ENCODE measurements around the gene NKIRAS1. TPM values are rescaled to one million over a fixed set of nuclear protein-coding genes. Genes with fewer than 3 reads are reported as not detected.

The NKIRAS1 gene
- total RNA-seq (2013), result 3.5 TPM
- 1 to 10 TPM in 2 of 3 donors, under 1 TPM in 1; 0.69 to 2.0 (median 1.9) TPM for polyA plus RNA-seq
- polyA minus RNA-seq, result 0.83 and 1.1 TPM in 2 replicates
- total RNA-seq, result 4.3 to 6.6 (median 5.7) reads per million in 11 experiments

- peak; percentile 94 to 96 (median 95) for DNase-seq
- Histone ChIP-seq H3K27me3 (ENCODE audit: control insufficient read depth in 2 of 2, insufficient read depth in 2 of 2, low read length in 2 of 2) (no peaks in the 10 kb centered on the region), H3K27ac (ENCODE audit: low read depth in 1 of 2, low read length in 2 of 2) (peak within 1 kb of the TSS; percentile 94), H3K79me2 (ENCODE audit: insufficient read depth, low read length) (peaks cover 21% of the 10 kb centered on the region), H3K36me3 (replicated peaks in 1 of 2; ENCODE audit: control insufficient read depth in 1 of 2, insufficient read depth in 2 of 2, low read length in 2 of 2) (peaks cover 22 to 44% of the 10 kb centered on the region in 2 donors), H3K4me2 (replicated peaks; ENCODE audit: extremely low read depth, low read length, poor library complexity, severe bottlenecking) (peak within 1 kb of the TSS; percentile 85), H3K9ac (ENCODE audit: insufficient read depth, low read length, poor library complexity, severe bottlenecking) (peak within 1 kb of the TSS; percentile 94), H3K4me1 (ENCODE audit: control insufficient read depth in 1 of 2, insufficient read depth in 2 of 2, low read length in 2 of 2) (peaks cover 26 to 33% of the 10 kb centered on the region in 2 donors), H2AFZ (ENCODE audit: insufficient read depth, low read depth, low read length, poor library complexity, severe bottlenecking) (peak within 1 kb of the TSS; percentile 95), H3K4me3 (replicated peaks in 1 of 3; ENCODE audit: low read depth in 2 of 3, low read length in 3 of 3) (peak within 1 kb of the TSS; percentile 91 to 100 (median 100)), H3K9me3 (replicated peaks in 1 of 2; ENCODE audit: control insufficient read depth in 1 of 2, insufficient read depth in 1 of 2, low read length in 2 of 2) (no peaks in the 10 kb centered on the region), H4K20me1 (ENCODE audit: insufficient read depth, low read length) (peaks cover 32% of the 10 kb centered on the region)
- intact Hi-C loops (cut with micrococcal nuclease), result loop anchor here (2.0 to 10.0 kb wide), 2 partner anchors 28 to 48 kb away; partner anchors contain the start of gene NR1D2 (in 1 of the 2)
- peaks cover 0 to 2% (median 0%) of the 10 kb centered on the region in 7 donors for H3K9me3 Mint-ChIP-seq
- TF ChIP-seq CTCF (IDR thresholded peaks at IDR 0.05), result peak; percentile 63
- peak within 1 kb of the TSS; percentile 96 to 97 for H3K4me3 Mint-ChIP-seq
- H3K4me1 Mint-ChIP-seq, result peaks cover 43% of the 10 kb centered on the region
- peaks cover 8 to 11% (median 10%) of the 10 kb centered on the region in 3 donors for H3K27me3 Mint-ChIP-seq (ENCODE audit: low read depth in 3 of 3)
- peaks cover 36 to 40% of the 10 kb centered on the region in 2 donors for H3K36me3 Mint-ChIP-seq
- WGBS (ENCODE audit: insufficient coverage), result 0% methylated on average over 61 of the region's 64 CpGs
- peak within 1 kb of the TSS; percentile 93 to 97 (median 95) for H3K27ac Mint-ChIP-seq
Measured at GRCh38 chr3:23916886-23917678, at the start of gene NKIRAS1, which contains the start of gene RPL15. NKIRAS1 (minus strand) TSS chr3:23916990; CDS start chr3:23910904, 6,086 bp downstream. RPL15 (plus strand) TSS chr3:23917132; CDS start chr3:23917860, 728 bp downstream.

- Histone ChIP-seq H3K4me1 (ENCODE audit: control insufficient read depth in 1 of 2, insufficient read depth in 2 of 2, low read length in 2 of 2) (no peaks in the 10 kb centered on the region), H3K27ac (ENCODE audit: low read depth in 1 of 2, low read length in 2 of 2) (no peak overlapping the region), H3K79me2 (ENCODE audit: insufficient read depth, low read length) (no peaks in the 10 kb centered on the region), H3K36me3 (replicated peaks in 1 of 2; ENCODE audit: control insufficient read depth in 1 of 2, insufficient read depth in 2 of 2, low read length in 2 of 2) (peaks cover 19 to 61% of the 10 kb centered on the region in 2 donors), H3K27me3 (ENCODE audit: control insufficient read depth in 2 of 2, insufficient read depth in 2 of 2, low read length in 2 of 2) (no peaks in the 10 kb centered on the region), H2AFZ (ENCODE audit: insufficient read depth, low read depth, low read length, poor library complexity, severe bottlenecking) (no peak overlapping the region), H4K20me1 (ENCODE audit: insufficient read depth, low read length) (peaks cover 12% of the 10 kb centered on the region), H3K4me2 (replicated peaks; ENCODE audit: extremely low read depth, low read length, poor library complexity, severe bottlenecking) (no peak overlapping the region), H3K9ac (ENCODE audit: insufficient read depth, low read length, poor library complexity, severe bottlenecking) (no peak overlapping the region), H3K9me3 (replicated peaks in 1 of 2; ENCODE audit: control insufficient read depth in 1 of 2, insufficient read depth in 1 of 2, low read length in 2 of 2) (no peaks in the 10 kb centered on the region), H3K4me3 (replicated peaks in 1 of 3; ENCODE audit: low read depth in 2 of 3, low read length in 3 of 3) (no peak overlapping the region)
- H3K27ac Mint-ChIP-seq, result peak overlapping the region in 2 of 7 donors; percentile 11 to 13
- no peaks in the 10 kb centered on the region for H3K9me3 Mint-ChIP-seq
- WGBS (ENCODE audit: insufficient coverage), result no CpG with 5 or more reads among the region's 1 CpG
- peaks cover 3% of the 10 kb centered on the region for H3K4me1 Mint-ChIP-seq
- DNase-seq, result no peak
- H3K36me3 Mint-ChIP-seq, result peaks cover 46 to 60% of the 10 kb centered on the region in 2 donors
- intact Hi-C loops (cut with micrococcal nuclease), result loop anchor here in 1 of 2 donors (10.0 kb wide), 1 partner anchor 52 kb away; the partner anchor contains the start of genes NKIRAS1 and RPL15
- no peak for TF ChIP-seq CTCF (IDR thresholded peaks at IDR 0.05)
- no peaks in the 10 kb centered on the region for H3K27me3 Mint-ChIP-seq (ENCODE audit: low read depth in 3 of 3)
- H3K4me3 Mint-ChIP-seq, result no peak overlapping the region
Measured at GRCh38 chr3:23966328-23966727, 49.5 kb upstream of the NKIRAS1 start.

Data from CD14-positive monocyte (primary cell).